ENCODE measurements around the gene KRTAP1-1.
"Not testable (repeated sequence)": the region's sequence is repeated elsewhere in the genome, so short reads cannot be mapped to it uniquely, and the experiment has no call there.

The KRTAP1-1 gene

GRCh38 chr17:41054556-41054955 lies 13.3 kb upstream of the KRTAP1-1 start:
- not testable (repeated sequence) for FAIRE-seq

- FAIRE-seq = no peak
Measured at GRCh38 chr17:41054025-41054424, 12.8 kb upstream of the KRTAP1-1 start.

- FAIRE-seq = no peak
Measured at GRCh38 chr17:41052566-41052965, 11.3 kb upstream of the KRTAP1-1 start.

GRCh38 chr17:41049110-41049509 lies 7.9 kb upstream of the KRTAP1-1 start:
- FAIRE-seq = no peak

GRCh38 chr17:41048441-41048840 lies 7.2 kb upstream of the KRTAP1-1 start:
- FAIRE-seq = no peak

- not testable (repeated sequence) for FAIRE-seq
Measured at GRCh38 chr17:41046735-41047465, 5.7 kb upstream of the KRTAP1-1 start, which contains the start of gene KRTAP2-1. Gene KRTAP2-1, minus strand, starts transcription at chr17:41047316. Its CDS starts 49 bp downstream, at chr17:41047267.

GRCh38 chr17:41042953-41043352 lies 1.7 kb upstream of the KRTAP1-1 start:
- no peak for FAIRE-seq

GRCh38 chr17:41037853-41038350 lies 3.3 kb downstream of the KRTAP1-1 start:
- FAIRE-seq = no peak

- FAIRE-seq = not testable (repeated sequence)
Measured at GRCh38 chr17:41034346-41034935, 6.8 kb downstream of the KRTAP1-1 start, which contains the start of gene KRTAP1-3. Gene KRTAP1-3, minus strand, starts transcription at chr17:41034874. Its CDS starts 53 bp downstream, at chr17:41034821.

GRCh38 chr17:41029633-41030245 lies 11.5 kb downstream of the KRTAP1-1 start, which contains the start of gene KRTAP1-4:
Gene KRTAP1-4, minus strand, starts transcription at chr17:41030195. Its CDS starts 117 bp downstream, at chr17:41030078.
- FAIRE-seq = no peak

- no peak for FAIRE-seq
Measured at GRCh38 chr17:41026715-41027471, 14.4 kb downstream of the KRTAP1-1 start, which contains the start of gene KRTAP1-5. Gene KRTAP1-5, minus strand, starts transcription at chr17:41027208. Its CDS starts 53 bp downstream, at chr17:41027155.

GRCh38 chr17:41024697-41025096 lies 16.6 kb downstream of the KRTAP1-1 start:
- no peak for FAIRE-seq

GRCh38 chr17:41020336-41020735 lies 20.9 kb downstream of the KRTAP1-1 start:
- no peak for FAIRE-seq

GRCh38 chr17:41019415-41019814 lies 21.8 kb downstream of the KRTAP1-1 start:
- FAIRE-seq = no peak

GRCh38 chr17:41018541-41018940 lies 22.7 kb downstream of the KRTAP1-1 start:
- FAIRE-seq = no peak

GRCh38 chr17:41016578-41017215 lies 24.6 kb downstream of the KRTAP1-1 start:
- no peak for FAIRE-seq

GRCh38 chr17:41015454-41015853 lies 25.8 kb downstream of the KRTAP1-1 start:
- no peak for FAIRE-seq

- no peak for FAIRE-seq
Measured at GRCh38 chr17:41013606-41014005, 27.6 kb downstream of the KRTAP1-1 start.

GRCh38 chr17:41013181-41013580 lies 28.1 kb downstream of the KRTAP1-1 start:
- no peak for FAIRE-seq

GRCh38 chr17:41012326-41013120 lies 28.7 kb downstream of the KRTAP1-1 start:
- no peak for FAIRE-seq

GRCh38 chr17:41010441-41010840 lies 30.8 kb downstream of the KRTAP1-1 start:
- FAIRE-seq = no peak
